Measurements from ENCODE around the gene LCORL.

LCORL gene

GRCh38 chr4:17964576-17964975, 57.0 kb downstream of the LCORL start:
- in situ Hi-C loops (cut with HindIII; ENCODE audit: low sequenced_read_pairs): no loop called here
- TF ChIP-seq CTCF (IDR thresholded peaks at IDR 0.05; ENCODE audit: low read depth, low read length): no peak
- H3K4me3 ChIP-seq (ENCODE audit: low read depth, low read length): no peak overlapping the region
- no peak for DNase-seq (ENCODE audit: low read depth, low spot score)

DNA sequence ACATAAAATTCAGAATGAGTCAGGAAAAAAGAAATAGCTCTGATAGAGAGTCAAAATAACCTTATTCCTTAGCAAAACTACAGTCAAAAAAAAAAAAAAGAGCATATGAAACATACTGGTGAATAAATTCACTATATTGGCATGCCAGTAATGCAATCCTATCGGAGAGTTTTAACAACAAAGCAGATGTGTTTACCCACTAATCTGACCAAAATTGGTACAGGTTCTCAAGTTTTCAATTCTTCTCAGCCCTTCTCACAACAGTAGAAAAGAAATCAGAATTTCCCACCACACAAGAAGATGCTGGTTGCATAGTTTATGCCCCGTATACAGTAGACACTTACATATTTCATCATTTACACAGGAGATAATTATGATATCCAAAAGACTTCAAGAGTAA, 59.4 kb downstream of the LCORL start:
- no peak overlapping the region for H3K4me3 ChIP-seq (ENCODE audit: low read depth, low read length)
- DNase-seq (ENCODE audit: low read depth, low spot score): no peak
- no peak for TF ChIP-seq CTCF (IDR thresholded peaks at IDR 0.05; ENCODE audit: low read depth, low read length)
- in situ Hi-C loops (cut with HindIII; ENCODE audit: low sequenced_read_pairs): no loop called here

DNA sequence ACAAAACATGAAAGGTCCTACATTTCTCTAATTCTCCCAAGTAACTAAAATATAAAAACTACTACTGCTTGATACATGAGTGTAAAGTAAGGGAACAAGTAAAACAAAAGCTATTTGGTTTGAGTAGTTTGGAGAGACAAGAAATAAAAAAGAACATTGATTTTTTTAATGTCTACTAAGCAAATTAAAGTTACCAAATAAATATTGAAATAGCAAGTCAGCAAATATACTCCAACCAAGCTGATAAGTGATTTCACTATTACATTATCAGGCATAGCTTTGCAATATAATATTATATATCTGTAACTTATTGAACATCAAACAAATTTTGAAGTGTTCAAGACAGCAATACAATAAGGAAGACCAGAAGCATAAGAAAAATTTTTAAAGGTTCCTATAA, 60.3 kb downstream of the LCORL start:
- TF ChIP-seq CTCF (IDR thresholded peaks at IDR 0.05; ENCODE audit: low read depth, low read length): no peak
- H3K4me3 ChIP-seq (ENCODE audit: low read depth, low read length): no peak overlapping the region
- DNase-seq (ENCODE audit: low read depth, low spot score): no peak
- in situ Hi-C loops (cut with HindIII; ENCODE audit: low sequenced_read_pairs): no loop called here

- in situ Hi-C loops (cut with HindIII; ENCODE audit: low sequenced_read_pairs): no loop called here
- no peak for DNase-seq (ENCODE audit: low read depth, low spot score)
- no peak overlapping the region for H3K4me3 ChIP-seq (ENCODE audit: low read depth, low read length)
- TF ChIP-seq CTCF (IDR thresholded peaks at IDR 0.05; ENCODE audit: low read depth, low read length): no peak
Observed at GRCh38 chr4:17958181-17958580, 63.4 kb downstream of the LCORL start.

DNA sequence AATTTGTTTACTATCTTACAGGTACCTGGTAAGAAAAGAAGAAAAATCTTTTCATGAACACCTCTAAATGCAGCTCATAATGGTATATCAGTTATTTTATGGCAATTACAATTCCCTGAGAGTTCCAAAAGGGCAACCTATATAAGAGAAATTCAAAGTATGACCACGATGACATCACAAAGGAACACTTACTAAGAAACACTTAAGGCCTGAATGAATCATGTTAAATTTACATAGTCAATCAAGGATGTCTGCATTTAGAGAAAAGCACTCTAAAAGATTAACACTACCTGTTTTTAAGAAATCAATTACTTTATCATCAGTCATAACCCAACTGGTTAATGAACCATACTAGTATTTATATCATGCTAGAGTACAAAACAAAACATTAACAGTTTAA, 63.9 kb downstream of the LCORL start:
- no peak for TF ChIP-seq CTCF (IDR thresholded peaks at IDR 0.05; ENCODE audit: low read depth, low read length)
- DNase-seq (ENCODE audit: low read depth, low spot score): peak; percentile 9
- in situ Hi-C loops (cut with HindIII; ENCODE audit: low sequenced_read_pairs): no loop called here
- H3K4me3 ChIP-seq (ENCODE audit: low read depth, low read length): no peak overlapping the region

GRCh38 chr4:17956245-17956644, 65.3 kb downstream of the LCORL start:
- no peak overlapping the region for H3K4me3 ChIP-seq (ENCODE audit: low read depth, low read length)
- TF ChIP-seq CTCF (IDR thresholded peaks at IDR 0.05; ENCODE audit: low read depth, low read length): no peak
- no peak for DNase-seq (ENCODE audit: low read depth, low spot score)
- in situ Hi-C loops (cut with HindIII; ENCODE audit: low sequenced_read_pairs): no loop called here

GRCh38 chr4:17945303-17945702, 76.3 kb downstream of the LCORL start:
- no peak for TF ChIP-seq CTCF (IDR thresholded peaks at IDR 0.05; ENCODE audit: low read depth, low read length)

More at GRCh38 chr4:17945303-17945702, 76.3 kb downstream of the LCORL start:
- no peak overlapping the region for H3K4me3 ChIP-seq (ENCODE audit: low read depth, low read length)
- in situ Hi-C loops (cut with HindIII; ENCODE audit: low sequenced_read_pairs): no loop called here
- DNase-seq (ENCODE audit: low read depth, low spot score): no peak

Measured in astrocyte of the spinal cord (primary cell).